Liver (tissue), 9 donors: ENCODE results near the gene ASPHD1. TPM values are rescaled to one million over a fixed set of nuclear protein-coding genes. Genes with fewer than 3 reads are reported as not detected.

Experiments
- DNase-seq: peaks from one replicate; pipeline ENCODE4 v3.0.0-alpha.2; 2017; ENCODE audit warnings: low spot score
- H3K27ac ChIP-seq, 2 donors: one replicate each; pipeline ENCODE4 v1.7.0; 2013; ENCODE audit warnings: inconsistent platforms in 2 of 2, low read length in 2 of 2, control low read depth in 1 of 2, low read depth in 1 of 2, mild to moderate bottlenecking in 1 of 2
- H3K27me3 ChIP-seq, 4 donors: one replicate each; pipeline versions ENCODE4 v1.6.1 to v1.7.0; 2013; ENCODE audit warnings: low read length in 3 of 4, inconsistent platforms in 1 of 4, mild to moderate bottlenecking in 1 of 4, moderate library complexity in 1 of 4; ENCODE audit not compliant: control insufficient read depth in 4 of 4, insufficient read depth in 4 of 4
- H3K36me3 ChIP-seq, 4 donors: one replicate each; pipeline versions ENCODE4 v1.6.1 to v1.7.0; 2013; ENCODE audit warnings: low read length in 3 of 4, mild to moderate bottlenecking in 3 of 4, low read depth in 1 of 4, moderate library complexity in 1 of 4; ENCODE audit not compliant: control insufficient read depth in 4 of 4, insufficient read depth in 3 of 4
- H3K4me1 ChIP-seq, 4 donors: one replicate each; pipeline versions ENCODE4 v1.6.1 to v1.7.0; 2013; ENCODE audit warnings: low read length in 3 of 4, mild to moderate bottlenecking in 3 of 4, moderate library complexity in 1 of 4; ENCODE audit not compliant: control insufficient read depth in 4 of 4, insufficient read depth in 4 of 4
- H3K4me3 ChIP-seq, 3 donors: one replicate each; pipeline versions ENCODE4 v1.6.1 to v1.7.0; 2013; ENCODE audit warnings: low read length in 3 of 3, control low read depth in 1 of 3, low read depth in 1 of 3, mild to moderate bottlenecking in 1 of 3
- H3K9ac ChIP-seq, 2 donors: one replicate each; pipeline ENCODE4 v1.7.0; 2013; ENCODE audit warnings: low read length in 2 of 2, mild to moderate bottlenecking in 2 of 2, moderate library complexity in 2 of 2, control low read depth in 1 of 2, low read depth in 1 of 2
- H3K9me3 ChIP-seq, 4 donors: one replicate each; pipeline versions ENCODE4 v1.6.1 to v1.7.0; 2013; ENCODE audit warnings: low read length in 3 of 4; ENCODE audit not compliant: control insufficient read depth in 4 of 4
- ATF3 ChIP-seq: IDR thresholded peaks from 2 replicates; pipeline ENCODE4 v1.6.1; 2016; ENCODE audit warnings: antibody characterized with exemption
- CTCF ChIP-seq: fragments of 150-350 bp; IDR thresholded peaks from 2 replicates; pipeline ENCODE4 v1.5.1; 2017; ENCODE audit warnings: improper control_type of control experiment, low read depth, low read length; ENCODE audit not compliant: missing input control
- EGR1 ChIP-seq, 2 donors: IDR thresholded peaks; 2 replicates each; pipeline ENCODE4 v1.6.1; 2016 to 2018; ENCODE audit warnings: antibody characterized with exemption in 2 of 2, low read depth in 2 of 2
- FOXA1 ChIP-seq: IDR thresholded peaks from 2 replicates; pipeline ENCODE4 v1.6.1; 2016; ENCODE audit warnings: antibody characterized with exemption
- FOXA2 ChIP-seq: IDR thresholded peaks from 2 replicates; pipeline ENCODE4 v1.6.1; 2016; ENCODE audit warnings: antibody characterized with exemption
- GABPA ChIP-seq, 2 donors: IDR thresholded peaks in 1 of 2; conservative IDR thresholded peaks in 1 of 2; 2 replicates each; pipeline ENCODE4 v1.6.1; 2016; ENCODE audit warnings: antibody characterized with exemption in 2 of 2, mild to moderate bottlenecking in 1 of 2, moderate library complexity in 1 of 2
- HNF4A ChIP-seq, 2 donors: conservative IDR thresholded peaks; 2 replicates each; pipeline ENCODE4 v1.6.1; 2016; ENCODE audit warnings: antibody characterized with exemption in 2 of 2, mild to moderate bottlenecking in 2 of 2
- HNF4G ChIP-seq: IDR thresholded peaks from 2 replicates; pipeline ENCODE4 v1.6.1; 2016; ENCODE audit warnings: antibody characterized with exemption
- JUND ChIP-seq, 2 donors: IDR thresholded peaks; 2 replicates each; pipeline ENCODE4 v1.6.1; 2016; ENCODE audit warnings: antibody characterized with exemption in 2 of 2
- MAX ChIP-seq: IDR thresholded peaks from 2 replicates; pipeline ENCODE4 v1.6.1; 2016; ENCODE audit warnings: antibody characterized with exemption
- NR2F2 ChIP-seq: IDR thresholded peaks from 2 replicates; pipeline ENCODE4 v1.6.1; 2016; ENCODE audit warnings: antibody characterized with exemption
- RAD21 ChIP-seq, 2 donors: IDR thresholded peaks; 2 replicates each; pipeline ENCODE4 v1.6.1; 2016; ENCODE audit warnings: antibody characterized with exemption in 2 of 2, mild to moderate bottlenecking in 2 of 2
- RXRA ChIP-seq, 2 donors: IDR thresholded peaks; 2 replicates each; pipeline ENCODE4 v1.6.1; 2017 to 2018; ENCODE audit warnings: antibody characterized with exemption in 2 of 2, mild to moderate bottlenecking in 1 of 2
- SP1 ChIP-seq: IDR thresholded peaks from 2 replicates; pipeline ENCODE4 v1.6.1; 2018; ENCODE audit warnings: antibody characterized with exemption, mild to moderate bottlenecking
- TAF1 ChIP-seq: conservative IDR thresholded peaks from 2 replicates; pipeline ENCODE4 v1.6.1; 2016; ENCODE audit warnings: antibody characterized with exemption, mild to moderate bottlenecking
- YY1 ChIP-seq: IDR thresholded peaks from 2 replicates; pipeline ENCODE4 v1.6.1; 2016; ENCODE audit warnings: antibody characterized with exemption, mild to moderate bottlenecking
- ZBTB33 ChIP-seq: IDR thresholded peaks from 2 replicates; pipeline ENCODE4 v1.6.1; 2016; ENCODE audit warnings: antibody characterized with exemption
- WGBS: extraction: QIAGEN DNeasy Blood & Tissue Kit; methylation state at CpG from one replicate; pipeline ENCODE4 v1.1.7; 2013; 5-methylcytosine and 5-hydroxymethylcytosine counted together
- polyA plus RNA-seq, 2 donors: library from polyadenylated mRNA; stranded (reverse) in 1 of 2; unstranded in 1 of 2; fragments of 200-250 nt in 1 of 2; fragments of >200 nt in 1 of 2; fragmentation: Nextera tagmentation in 1 of 2; extraction: Ambion mirVana in 1 of 2; gene quantifications; one replicate each; pipeline versions ENCODE4 v1.2.1 to v1.2.3, GENCODE V29; 2013 to 2015
- total RNA-seq, 2 donors: library from RNA; depleted of rRNA; stranded (reverse); fragments of >200 nt; gene quantifications; one replicate each; pipeline ENCODE4 v1.2.3, GENCODE V29; 2014
- TF ChIP-seq, protein P1 (sequence below): IDR thresholded peaks from 2 replicates; pipeline ENCODE4 v1.6.1; 2016; ENCODE audit warnings: antibody characterized with exemption, mild to moderate bottlenecking
- donor health status: healthy.
- donor health status: healthy.
- donor health status: healthy.
- donor health status: healthy.
- donor health status: healthy.

The ASPHD1 gene
- total and polyA plus RNA-seq, 4 donors = 0.25 to 0.28 TPM; not detected in 2

GRCh38 chr16:29925105-29925756 lies 24.9 kb downstream of the ASPHD1 start:
- peak overlapping the region; percentile 80 to 99 (median 96) for H3K4me3 ChIP-seq
- peaks cover 7 to 19% (median 15%) of the 10 kb centered on the region in 4 donors for H3K4me1 ChIP-seq
- no peaks in the 10 kb centered on the region for H3K27me3 ChIP-seq
- no peaks in the 10 kb centered on the region for H3K9me3 ChIP-seq
- TF ChIP-seq HNF4A (conservative IDR thresholded peaks at IDR 0.05) = no peak
- no peak for TF ChIP-seq RXRA (IDR thresholded peaks at IDR 0.05)
- TF ChIP-seq SP1 = no peak
- TF ChIP-seq FOXA2 = no peak
- TF ChIP-seq YY1 = no peak
- no peak for TF ChIP-seq MAX
- TF ChIP-seq RAD21 (IDR thresholded peaks at IDR 0.05) = no peak
- TF ChIP-seq JUND (IDR thresholded peaks at IDR 0.05) = no peak
- no peak for TF ChIP-seq CTCF
- no peak for TF ChIP-seq EGR1 (IDR thresholded peaks at IDR 0.05; ENCODE audit: low read depth in 2 of 2)
- TF ChIP-seq, protein P1, sequence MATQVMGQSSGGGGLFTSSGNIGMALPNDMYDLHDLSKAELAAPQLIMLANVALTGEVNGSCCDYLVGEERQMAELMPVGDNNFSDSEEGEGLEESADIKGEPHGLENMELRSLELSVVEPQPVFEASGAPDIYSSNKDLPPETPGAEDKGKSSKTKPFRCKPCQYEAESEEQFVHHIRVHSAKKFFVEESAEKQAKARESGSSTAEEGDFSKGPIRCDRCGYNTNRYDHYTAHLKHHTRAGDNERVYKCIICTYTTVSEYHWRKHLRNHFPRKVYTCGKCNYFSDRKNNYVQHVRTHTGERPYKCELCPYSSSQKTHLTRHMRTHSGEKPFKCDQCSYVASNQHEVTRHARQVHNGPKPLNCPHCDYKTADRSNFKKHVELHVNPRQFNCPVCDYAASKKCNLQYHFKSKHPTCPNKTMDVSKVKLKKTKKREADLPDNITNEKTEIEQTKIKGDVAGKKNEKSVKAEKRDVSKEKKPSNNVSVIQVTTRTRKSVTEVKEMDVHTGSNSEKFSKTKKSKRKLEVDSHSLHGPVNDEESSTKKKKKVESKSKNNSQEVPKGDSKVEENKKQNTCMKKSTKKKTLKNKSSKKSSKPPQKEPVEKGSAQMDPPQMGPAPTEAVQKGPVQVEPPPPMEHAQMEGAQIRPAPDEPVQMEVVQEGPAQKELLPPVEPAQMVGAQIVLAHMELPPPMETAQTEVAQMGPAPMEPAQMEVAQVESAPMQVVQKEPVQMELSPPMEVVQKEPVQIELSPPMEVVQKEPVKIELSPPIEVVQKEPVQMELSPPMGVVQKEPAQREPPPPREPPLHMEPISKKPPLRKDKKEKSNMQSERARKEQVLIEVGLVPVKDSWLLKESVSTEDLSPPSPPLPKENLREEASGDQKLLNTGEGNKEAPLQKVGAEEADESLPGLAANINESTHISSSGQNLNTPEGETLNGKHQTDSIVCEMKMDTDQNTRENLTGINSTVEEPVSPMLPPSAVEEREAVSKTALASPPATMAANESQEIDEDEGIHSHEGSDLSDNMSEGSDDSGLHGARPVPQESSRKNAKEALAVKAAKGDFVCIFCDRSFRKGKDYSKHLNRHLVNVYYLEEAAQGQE = no peak
- no peak for TF ChIP-seq NR2F2
- TF ChIP-seq TAF1 = no peak
- no peak for TF ChIP-seq ZBTB33
- no peak for TF ChIP-seq GABPA (IDR thresholded peaks at IDR 0.05 in 1 of 2, conservative IDR thresholded peaks at IDR 0.05 in 1 of 2)
- TF ChIP-seq HNF4G = no peak
- no peak for TF ChIP-seq ATF3
- no peak for TF ChIP-seq FOXA1
- H3K27ac ChIP-seq = no peak overlapping the region
- peak overlapping the region; percentile 36 to 68 for H3K9ac ChIP-seq
- WGBS = 11% methylated on average over 9 of the region's 9 CpGs
- DNase-seq = no peak
- H3K36me3 ChIP-seq = peaks cover 4 to 16% (median 9%) of the 10 kb centered on the region in 4 donors
